Measurements from ENCODE around the gene COX8C. TPM values are rescaled to one million over a fixed set of nuclear protein-coding genes. Genes with fewer than 3 reads are reported as not detected.

Gene COX8C
- total and polyA plus RNA-seq, 10 of the 15 experiments (the other 5 are each of a cell fraction or from before 2014, with no cell fraction given), result 0.15 to 0.20 TPM; not detected in 8

GRCh38 chr14:93343266-93343665, 3.7 kb upstream of the COX8C start:
- no peak for DNase-seq (ENCODE audit: low read depth, low spot score)
- H3K4me1 ChIP-seq (ENCODE audit: control insufficient read depth, insufficient read depth, low read length), result no peaks in the 10 kb centered on the region
- no peak overlapping the region for H3K4me2 ChIP-seq (ENCODE audit: control insufficient read depth, insufficient read depth)
- ChIA-PET CTCF (interaction anchor here (0.7 kb wide), 1 partner anchor 108 kb away, joined by 3 read pairs; no protein-coding TSS in a partner anchor), SMC1A (ENCODE audit: uncharacterized antibody, unreplicated experiment) (interaction anchor here (0.8 kb wide), 1 partner anchor 26 kb away, joined by 3 read pairs; no protein-coding TSS in a partner anchor), RAD21 (ENCODE audit: unreplicated experiment) (interaction anchor here (0.6 kb wide), 1 partner anchor 298 kb away, joined by 3 read pairs; no protein-coding TSS in a partner anchor), POLR2A (no interaction called here)
- FAIRE-seq, result no peak
- H3K4me3 ChIP-seq, result no peak overlapping the region
- no peak overlapping the region for H3K27ac ChIP-seq (ENCODE audit: control insufficient read depth, insufficient read depth)
- H2AFZ ChIP-seq (ENCODE audit: control insufficient read depth, low read depth, low read length), result no peak overlapping the region
- BruUV-seq (replicated peaks), result no TSS peak
- no peaks in the 10 kb centered on the region for H3K79me2 ChIP-seq (ENCODE audit: control insufficient read depth, insufficient read depth, low read length)
- no peak for ATAC-seq
- in situ Hi-C loops (cut with MboI) (no loop called here), intact Hi-C loops (cut with micrococcal nuclease; ENCODE audit: unreplicated experiment) (no loop called here)
- no peaks in the 10 kb centered on the region for H4K20me1 ChIP-seq (ENCODE audit: control insufficient read depth, insufficient read depth)
- H3K9me3 ChIP-seq (replicated peaks; ENCODE audit: control insufficient read depth, insufficient read depth, low read length), result peaks cover 8% of the 10 kb centered on the region; the same call in 2 of the 3 replicates
- WGBS (ENCODE audit: insufficient coverage, insufficient replicate concordance, low lambda C conversion rate, missing lambda C conversion rate), result 29% methylated on average over 1 of the region's 1 CpG
- no peaks in the 10 kb centered on the region for H3K27me3 ChIP-seq (replicated peaks in 1 of 2; ENCODE audit: control insufficient read depth in 2 of 2, insufficient read depth in 2 of 2, low read length in 1 of 2)
- H3K9ac ChIP-seq (ENCODE audit: control insufficient read depth, insufficient read depth, low read length), result no peak overlapping the region
- no peaks in the 10 kb centered on the region for H3K36me3 ChIP-seq (ENCODE audit: control insufficient read depth in 2 of 2, insufficient read depth in 2 of 2, low read length in 1 of 2)
- TF ChIP-seq SMARCA5 (IDR thresholded peaks at IDR 0.05) (no peak), SKIL (IDR thresholded peaks at IDR 0.05; ENCODE audit: low read depth, poor library complexity, severe bottlenecking) (no peak), SUPT20H (IDR thresholded peaks at IDR 0.05; ENCODE audit: borderline replicate concordance, control insufficient read depth, low read depth, low read length) (no peak), CTCF (IDR thresholded peaks at IDR 0.05 in 2 of 3, conservative IDR thresholded peaks at IDR 0.05 in 1 of 3; ENCODE audit: control insufficient read depth in 2 of 3, extremely low read depth in 1 of 3, insufficient read depth in 1 of 3, low read depth in 3 of 3, low read length in 3 of 3) (no peak), CBFB (IDR thresholded peaks at IDR 0.05; ENCODE audit: low read depth) (no peak), ZNF217 (IDR thresholded peaks at IDR 0.05) (no peak), ESRRA (IDR thresholded peaks at IDR 0.05; ENCODE audit: low read length) (no peak), KAT2A (conservative IDR thresholded peaks at IDR 0.05; ENCODE audit: control insufficient read depth, low read depth, low read length) (no peak), NFYA (IDR thresholded peaks at IDR 0.05; ENCODE audit: borderline replicate concordance, low read depth, low read length) (no peak), MLLT1 (IDR thresholded peaks at IDR 0.05) (no peak), PRDM15 (CRISPR knock-in tag; IDR thresholded peaks at IDR 0.05) (no peak), MEF2B (IDR thresholded peaks at IDR 0.05; ENCODE audit: partially characterized antibody, poor library complexity, severe bottlenecking) (no peak), ATF2 (IDR thresholded peaks at IDR 0.05; ENCODE audit: low read length) (no peak)

Measured in GM12878 (cell line).